GM12874 (cell line): ENCODE measurements around the gene RANGAP1.

Experiments used
- TF ChIP-seq, protein P1 (sequence below): IDR thresholded peaks from 2 replicates; pipeline ENCODE4 v1.5.1; 2011; ENCODE audit warnings: low read depth, mild to moderate bottlenecking, control low read depth, low read length, moderate library complexity; ENCODE audit not compliant: insufficient read depth

Gene RANGAP1, protein sequence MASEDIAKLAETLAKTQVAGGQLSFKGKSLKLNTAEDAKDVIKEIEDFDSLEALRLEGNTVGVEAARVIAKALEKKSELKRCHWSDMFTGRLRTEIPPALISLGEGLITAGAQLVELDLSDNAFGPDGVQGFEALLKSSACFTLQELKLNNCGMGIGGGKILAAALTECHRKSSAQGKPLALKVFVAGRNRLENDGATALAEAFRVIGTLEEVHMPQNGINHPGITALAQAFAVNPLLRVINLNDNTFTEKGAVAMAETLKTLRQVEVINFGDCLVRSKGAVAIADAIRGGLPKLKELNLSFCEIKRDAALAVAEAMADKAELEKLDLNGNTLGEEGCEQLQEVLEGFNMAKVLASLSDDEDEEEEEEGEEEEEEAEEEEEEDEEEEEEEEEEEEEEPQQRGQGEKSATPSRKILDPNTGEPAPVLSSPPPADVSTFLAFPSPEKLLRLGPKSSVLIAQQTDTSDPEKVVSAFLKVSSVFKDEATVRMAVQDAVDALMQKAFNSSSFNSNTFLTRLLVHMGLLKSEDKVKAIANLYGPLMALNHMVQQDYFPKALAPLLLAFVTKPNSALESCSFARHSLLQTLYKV

DNA sequence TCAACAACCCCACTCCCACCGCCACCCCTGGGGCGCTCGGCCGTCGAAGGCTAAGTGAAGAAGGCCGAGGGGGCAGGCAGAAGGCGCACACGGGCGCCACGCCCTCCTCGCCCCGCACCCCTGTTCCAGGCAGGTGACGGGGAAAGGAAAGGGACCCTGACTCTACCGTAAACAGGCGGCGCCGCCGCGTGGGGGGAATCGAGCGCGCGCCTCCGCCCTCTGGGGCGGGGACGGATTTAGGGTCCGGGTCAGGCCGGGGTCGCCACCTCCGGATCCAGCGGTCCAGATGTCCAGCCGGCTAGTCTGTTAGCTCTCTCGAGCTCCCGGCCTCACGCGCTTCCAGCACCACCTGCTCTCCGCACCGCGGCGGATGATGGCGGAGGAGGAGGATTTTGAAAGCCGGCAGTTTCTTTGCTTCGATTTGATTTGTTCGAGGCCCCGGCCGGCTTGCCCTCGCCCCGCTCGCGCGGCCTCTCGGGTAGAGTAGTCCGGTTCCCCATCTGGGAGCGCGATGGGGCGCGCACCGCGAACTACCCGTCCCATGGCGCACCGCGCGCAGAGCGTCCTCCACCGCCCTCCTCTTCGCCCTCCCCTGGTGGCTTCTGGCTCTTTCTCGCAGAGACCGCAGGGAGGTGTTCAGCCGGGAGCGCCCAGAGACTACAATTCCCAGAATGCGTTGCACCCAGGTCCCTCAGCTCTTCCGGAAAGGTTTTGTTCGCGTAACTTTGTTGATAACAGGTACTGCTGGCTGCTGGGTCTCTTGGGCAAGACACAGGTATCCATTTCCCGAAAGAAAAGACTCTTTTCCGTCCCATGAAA is at the start of gene RANGAP1:
Gene RANGAP1, minus strand, starts transcription at position 368 of the 819 bp plus-strand sequence. CDS start 5,143 bp downstream, outside the sequence.
- TF ChIP-seq, protein P1, sequence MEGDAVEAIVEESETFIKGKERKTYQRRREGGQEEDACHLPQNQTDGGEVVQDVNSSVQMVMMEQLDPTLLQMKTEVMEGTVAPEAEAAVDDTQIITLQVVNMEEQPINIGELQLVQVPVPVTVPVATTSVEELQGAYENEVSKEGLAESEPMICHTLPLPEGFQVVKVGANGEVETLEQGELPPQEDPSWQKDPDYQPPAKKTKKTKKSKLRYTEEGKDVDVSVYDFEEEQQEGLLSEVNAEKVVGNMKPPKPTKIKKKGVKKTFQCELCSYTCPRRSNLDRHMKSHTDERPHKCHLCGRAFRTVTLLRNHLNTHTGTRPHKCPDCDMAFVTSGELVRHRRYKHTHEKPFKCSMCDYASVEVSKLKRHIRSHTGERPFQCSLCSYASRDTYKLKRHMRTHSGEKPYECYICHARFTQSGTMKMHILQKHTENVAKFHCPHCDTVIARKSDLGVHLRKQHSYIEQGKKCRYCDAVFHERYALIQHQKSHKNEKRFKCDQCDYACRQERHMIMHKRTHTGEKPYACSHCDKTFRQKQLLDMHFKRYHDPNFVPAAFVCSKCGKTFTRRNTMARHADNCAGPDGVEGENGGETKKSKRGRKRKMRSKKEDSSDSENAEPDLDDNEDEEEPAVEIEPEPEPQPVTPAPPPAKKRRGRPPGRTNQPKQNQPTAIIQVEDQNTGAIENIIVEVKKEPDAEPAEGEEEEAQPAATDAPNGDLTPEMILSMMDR: 0 out of 2 replicates have a peak, but pooled peaks have one; percentile 12

DNA sequence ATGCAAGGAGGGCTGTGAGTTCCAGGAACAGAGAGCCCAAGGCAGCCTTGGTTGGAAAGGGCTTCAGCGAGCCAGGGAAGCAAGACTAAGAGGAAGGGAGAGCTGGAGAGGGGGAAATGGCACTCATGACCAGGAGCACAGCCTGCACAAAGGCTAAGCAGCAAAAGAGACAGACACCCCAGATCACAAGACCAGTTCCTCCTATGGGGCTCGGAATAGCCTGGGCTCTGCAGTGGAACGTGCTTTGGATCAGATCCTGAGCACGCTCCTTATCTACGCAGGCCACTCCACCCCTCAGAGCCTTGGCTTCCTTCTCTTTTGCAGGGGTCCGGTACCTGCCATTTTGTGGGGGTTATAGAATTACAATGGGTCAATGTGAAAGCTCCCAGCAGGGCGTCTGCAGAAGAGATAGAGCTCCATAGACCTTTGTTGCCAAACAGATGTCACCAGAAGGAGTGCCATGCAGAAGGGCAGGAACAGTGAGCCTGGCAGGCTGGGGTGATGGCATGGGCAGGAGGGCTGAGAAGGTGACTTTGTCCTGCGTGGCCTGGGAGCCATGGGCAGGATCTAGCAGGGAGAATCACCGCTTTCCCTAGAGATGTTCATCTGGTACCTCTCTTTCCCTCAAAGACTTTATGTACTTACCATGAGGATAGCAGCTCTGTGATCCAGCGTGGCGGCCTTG is 49.1 kb upstream of the RANGAP1 start:
- TF ChIP-seq, protein P1: no peak

DNA sequence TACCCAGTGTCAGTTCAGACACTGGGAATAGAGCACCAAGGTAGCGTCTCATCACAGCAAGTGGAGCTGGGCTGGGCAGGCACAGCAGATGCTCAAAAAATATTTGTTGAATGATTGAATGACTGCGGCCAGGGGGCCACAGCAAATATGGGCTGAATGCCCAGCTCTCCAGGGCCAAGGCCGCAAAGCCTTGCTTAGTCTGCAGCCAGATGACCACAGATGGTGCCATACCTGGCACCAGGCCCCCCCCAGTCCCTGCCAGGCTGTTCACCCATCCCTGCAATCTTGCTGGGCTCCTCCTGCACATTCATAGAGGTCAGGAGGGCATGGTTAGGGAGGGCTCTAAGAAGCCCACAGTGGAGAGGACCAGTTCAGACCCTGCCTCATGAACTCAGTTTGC is 48.2 kb upstream of the RANGAP1 start:
- TF ChIP-seq, protein P1: no peak

DNA sequence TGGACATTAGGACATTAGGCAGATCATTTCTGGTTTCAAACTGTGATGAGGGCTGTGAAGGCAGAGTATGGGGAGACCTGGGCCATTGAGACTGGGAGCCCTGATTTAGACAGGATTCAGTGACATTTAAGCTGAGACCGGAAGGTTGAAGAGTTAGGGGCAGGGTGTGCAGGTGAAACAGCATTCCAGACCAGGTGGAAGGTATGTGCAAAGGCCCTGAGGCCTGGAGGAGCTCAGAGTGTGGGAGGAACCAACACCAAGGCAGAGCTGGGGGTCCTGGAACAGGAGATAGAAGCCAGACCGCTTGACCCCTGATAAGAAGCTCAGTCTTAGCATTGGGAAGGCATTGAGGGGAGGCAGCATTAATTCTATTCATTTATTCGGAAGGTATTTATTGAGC is 47.8 kb upstream of the RANGAP1 start:
- TF ChIP-seq, protein P1: no peak

DNA sequence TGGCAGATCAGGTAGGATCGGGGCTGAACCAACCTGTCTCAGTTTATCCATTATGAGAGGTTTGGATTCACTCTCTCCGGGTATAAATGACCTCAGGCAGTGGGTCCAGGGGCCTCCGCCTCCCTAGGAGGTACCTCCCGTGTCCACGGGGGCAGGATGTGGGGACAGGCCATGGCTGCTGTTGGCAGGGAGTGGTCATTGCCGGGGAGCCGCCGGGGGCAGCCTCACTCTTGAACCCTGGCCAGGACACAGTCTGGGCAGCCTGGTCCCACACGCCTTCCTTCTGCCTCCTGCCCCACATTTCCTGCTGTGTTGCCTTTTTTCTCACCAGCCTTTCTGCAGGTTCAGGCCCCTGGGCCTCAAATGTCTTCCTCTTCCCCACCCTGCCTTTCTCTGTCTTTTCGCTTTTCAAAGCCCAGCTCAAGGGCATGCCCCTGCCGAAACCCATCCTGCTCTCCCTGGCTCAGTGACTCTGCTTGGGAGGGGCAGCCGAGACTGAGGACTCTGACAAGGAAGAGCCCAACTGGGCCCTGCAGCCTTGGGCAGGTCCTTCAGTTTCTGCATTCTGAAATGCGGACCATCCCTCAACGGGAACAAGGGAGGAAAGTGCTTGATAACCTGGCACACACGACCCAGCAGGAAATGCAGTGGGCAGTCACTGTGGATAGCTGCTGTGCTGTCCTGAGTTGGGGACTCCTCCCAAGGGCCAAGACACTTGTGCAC is 46.4 kb upstream of the RANGAP1 start:
- TF ChIP-seq, protein P1: no peak

DNA sequence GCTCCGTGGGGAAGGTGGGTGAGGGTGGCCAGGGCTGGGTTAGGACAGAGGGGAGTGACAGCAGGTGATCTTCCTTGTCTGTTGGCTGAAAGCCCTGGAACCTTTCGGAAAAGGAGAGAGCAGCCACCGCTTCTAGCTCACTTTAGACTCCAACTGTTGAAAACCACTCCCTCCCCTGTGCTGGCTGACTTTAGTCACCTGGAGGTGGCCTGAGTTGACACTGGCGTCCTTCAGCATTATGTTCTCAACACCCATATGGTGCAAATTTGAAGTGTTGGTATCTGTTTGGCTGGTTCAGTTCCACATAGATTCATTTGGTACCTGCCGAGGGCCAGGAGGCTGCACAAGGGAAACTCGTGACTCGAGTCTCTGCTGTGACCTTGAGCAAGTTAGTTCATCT is 44.2 kb upstream of the RANGAP1 start:
- TF ChIP-seq, protein P1: no peak
